OCI-LY7 (cell line): ENCODE measurements around the gene CLRN3. TPM values are rescaled to one million over a fixed set of nuclear protein-coding genes. Genes with fewer than 3 reads are reported as not detected.

ENCODE experiments used
- BruUV-seq: library from RNA; stranded (reverse); fragments of 400-500 nt; replicated peaks from 2 replicates; lab custom pipeline; 2021; lab: Mats Ljungman, UMichigan
- CTCF ChIA-PET: fragments of 300-600 bp; sonication (Branson Sonifier 250); formaldehyde crosslinking; loops from one replicate; lab custom pipeline; 2022; ENCODE audit warnings: antibody characterized with exemption; ENCODE audit not compliant: unreplicated experiment; lab: Charles Lee
- POLR2A ChIA-PET: fragments of 300-600 bp; sonication (Branson Sonifier 250); formaldehyde crosslinking; loops from one replicate; lab custom pipeline; 2022; ENCODE audit warnings: antibody characterized with exemption; lab: Charles Lee
- DNase-seq: peaks from one replicate; pipeline ENCODE4 v3.0.0-alpha.2; 2015; ENCODE audit warnings: low spot score
- H2AFZ ChIP-seq: fragments of 200-600 bp; sonication (generic), shearing (Covaris generic); 2 replicates; pipeline ENCODE4 v1.6.1; 2014; ENCODE audit warnings: mild to moderate bottlenecking, antibody characterized with exemption, low read length, moderate library complexity
- H3K27ac ChIP-seq: fragments of 200-600 bp; sonication (generic); 2 replicates; pipeline ENCODE4 v1.5.1; 2014; ENCODE audit warnings: mixed run types, low read depth, mild to moderate bottlenecking, moderate library complexity, low read length, inconsistent platforms; ENCODE audit not compliant: poor library complexity, severe bottlenecking
- H3K36me3 ChIP-seq: fragments of 200-600 bp; sonication (generic); 2 replicates; pipeline ENCODE4 v1.6.1; 2014; ENCODE audit warnings: mild to moderate bottlenecking, antibody characterized with exemption, low read length, moderate library complexity, mixed read lengths; ENCODE audit not compliant: insufficient read depth
- H3K4me1 ChIP-seq: fragments of 200-600 bp; sonication (generic); 2 replicates; pipeline ENCODE4 v1.5.1; 2014; ENCODE audit warnings: mild to moderate bottlenecking, low read length; ENCODE audit not compliant: insufficient read depth, poor library complexity, severe bottlenecking
- H3K4me2 ChIP-seq: fragments of 200-600 bp; sonication (generic); 2 replicates; pipeline ENCODE4 v1.6.1; 2014; ENCODE audit warnings: mild to moderate bottlenecking, low read length
- H3K4me3 ChIP-seq: fragments of 200-600 bp; sonication (generic); 2 replicates; pipeline ENCODE4 v1.5.1; 2014; ENCODE audit warnings: mild to moderate bottlenecking, low read depth, low read length; ENCODE audit not compliant: poor library complexity, severe bottlenecking
- H3K79me2 ChIP-seq: fragments of 200-600 bp; sonication (generic); 2 replicates; pipeline ENCODE4 v1.6.1; 2016; ENCODE audit warnings: low read depth, mild to moderate bottlenecking, low read length, moderate library complexity, mixed read lengths; ENCODE audit not compliant: insufficient read depth
- H3K9me2 ChIP-seq: fragments of 200-600 bp; sonication (generic); 2 replicates; pipeline ENCODE4 v1.6.1; 2016; ENCODE audit warnings: mild to moderate bottlenecking, low read length, mixed read lengths; ENCODE audit not compliant: insufficient read depth
- H3K9me3 ChIP-seq: fragments of 200-600 bp; sonication (generic); 2 replicates; pipeline ENCODE4 v1.6.1; 2014; ENCODE audit warnings: mild to moderate bottlenecking, mixed run types, low read length, mixed read lengths
- H4K20me1 ChIP-seq: fragments of 200-600 bp; sonication (generic); 2 replicates; pipeline ENCODE4 v1.6.1; 2014; ENCODE audit warnings: mild to moderate bottlenecking, antibody characterized with exemption, low read length, moderate library complexity, mixed read lengths; ENCODE audit not compliant: insufficient read depth
- EZH2phosphoT487 ChIP-seq: fragments of 200-600 bp; sonication (generic); IDR thresholded peaks from 2 replicates; pipeline ENCODE4 v1.6.1; 2018; ENCODE audit warnings: low read depth, borderline replicate concordance, mild to moderate bottlenecking, mixed run types, antibody characterized with exemption, low read length, moderate library complexity, mixed read lengths
- intact Hi-C: fragments of 100-400 bp; cut with micrococcal nuclease; formaldehyde crosslinking; loops from one replicate; pipeline ENCODE4 v1.10.0; 2022; ENCODE audit not compliant: unreplicated experiment
- total RNA-seq, 2 experiments: library from RNA; depleted of rRNA in 1 of 2; stranded (reverse); fragments of >200 nt in 1 of 2; shearing (Covaris generic) in 1 of 2; gene quantifications; 2 replicates each; pipeline ENCODE4 v1.2.3, GENCODE V29; 2014 to 2022
- TF ChIP-seq, protein P1 (sequence below): fragments of 200-600 bp; sonication (generic); conservative IDR thresholded peaks from 2 replicates; pipeline ENCODE4 v1.5.1; 2014; ENCODE audit warnings: mild to moderate bottlenecking, antibody characterized with exemption, low read length, moderate library complexity, mixed read lengths

Gene CLRN3
- total RNA-seq, 2 experiments from 2014 or later = not detected

- no peak for DNase-seq
- no peaks in the 10 kb centered on the region for H3K36me3 ChIP-seq
- H3K4me3 ChIP-seq = no peak overlapping the region
- intact Hi-C loops = no loop called here
- no peak overlapping the region for H2AFZ ChIP-seq
- no peak overlapping the region for H3K4me2 ChIP-seq
- POLR2A ChIA-PET = interaction anchor here (0.8 kb wide), 1 partner anchor 9 kb away, joined by 3 read pairs; no protein-coding TSS in a partner anchor
- no peaks in the 10 kb centered on the region for H4K20me1 ChIP-seq
- CTCF ChIA-PET = no interaction called here
- no peaks in the 10 kb centered on the region for H3K9me3 ChIP-seq
- H3K9me2 ChIP-seq = no peaks in the 10 kb centered on the region
- TF ChIP-seq EZH2phosphoT487 = no peak
- TF ChIP-seq, protein P1, sequence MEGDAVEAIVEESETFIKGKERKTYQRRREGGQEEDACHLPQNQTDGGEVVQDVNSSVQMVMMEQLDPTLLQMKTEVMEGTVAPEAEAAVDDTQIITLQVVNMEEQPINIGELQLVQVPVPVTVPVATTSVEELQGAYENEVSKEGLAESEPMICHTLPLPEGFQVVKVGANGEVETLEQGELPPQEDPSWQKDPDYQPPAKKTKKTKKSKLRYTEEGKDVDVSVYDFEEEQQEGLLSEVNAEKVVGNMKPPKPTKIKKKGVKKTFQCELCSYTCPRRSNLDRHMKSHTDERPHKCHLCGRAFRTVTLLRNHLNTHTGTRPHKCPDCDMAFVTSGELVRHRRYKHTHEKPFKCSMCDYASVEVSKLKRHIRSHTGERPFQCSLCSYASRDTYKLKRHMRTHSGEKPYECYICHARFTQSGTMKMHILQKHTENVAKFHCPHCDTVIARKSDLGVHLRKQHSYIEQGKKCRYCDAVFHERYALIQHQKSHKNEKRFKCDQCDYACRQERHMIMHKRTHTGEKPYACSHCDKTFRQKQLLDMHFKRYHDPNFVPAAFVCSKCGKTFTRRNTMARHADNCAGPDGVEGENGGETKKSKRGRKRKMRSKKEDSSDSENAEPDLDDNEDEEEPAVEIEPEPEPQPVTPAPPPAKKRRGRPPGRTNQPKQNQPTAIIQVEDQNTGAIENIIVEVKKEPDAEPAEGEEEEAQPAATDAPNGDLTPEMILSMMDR = no peak
- no peak overlapping the region for H3K27ac ChIP-seq
- no peaks in the 10 kb centered on the region for H3K4me1 ChIP-seq
- no TSS peak for BruUV-seq
- H3K79me2 ChIP-seq = no peaks in the 10 kb centered on the region
These were observed 29.5 kb upstream of the CLRN3 start for GRCh38 chr10:127922206-127922605.

- BruUV-seq = no TSS peak
- no peak for TF ChIP-seq EZH2phosphoT487
- TF ChIP-seq, protein P1 = no peak
- no peaks in the 10 kb centered on the region for H3K9me3 ChIP-seq
- H3K9me2 ChIP-seq = no peaks in the 10 kb centered on the region
- no peak overlapping the region for H3K4me3 ChIP-seq
- ChIA-PET CTCF (no interaction called here), POLR2A (interaction anchor here (0.8 kb wide), 1 partner anchor 9 kb away, joined by 3 read pairs; no protein-coding TSS in a partner anchor)
- no peak overlapping the region for H2AFZ ChIP-seq
- no peak for DNase-seq
- H3K79me2 ChIP-seq = no peaks in the 10 kb centered on the region
- H3K27ac ChIP-seq = no peak overlapping the region
- H3K36me3 ChIP-seq = no peaks in the 10 kb centered on the region
- H4K20me1 ChIP-seq = no peaks in the 10 kb centered on the region
- intact Hi-C loops = no loop called here
- no peak overlapping the region for H3K4me2 ChIP-seq
- no peaks in the 10 kb centered on the region for H3K4me1 ChIP-seq
These were observed 29.0 kb upstream of the CLRN3 start for GRCh38 chr10:127921753-127922145.

DNA sequence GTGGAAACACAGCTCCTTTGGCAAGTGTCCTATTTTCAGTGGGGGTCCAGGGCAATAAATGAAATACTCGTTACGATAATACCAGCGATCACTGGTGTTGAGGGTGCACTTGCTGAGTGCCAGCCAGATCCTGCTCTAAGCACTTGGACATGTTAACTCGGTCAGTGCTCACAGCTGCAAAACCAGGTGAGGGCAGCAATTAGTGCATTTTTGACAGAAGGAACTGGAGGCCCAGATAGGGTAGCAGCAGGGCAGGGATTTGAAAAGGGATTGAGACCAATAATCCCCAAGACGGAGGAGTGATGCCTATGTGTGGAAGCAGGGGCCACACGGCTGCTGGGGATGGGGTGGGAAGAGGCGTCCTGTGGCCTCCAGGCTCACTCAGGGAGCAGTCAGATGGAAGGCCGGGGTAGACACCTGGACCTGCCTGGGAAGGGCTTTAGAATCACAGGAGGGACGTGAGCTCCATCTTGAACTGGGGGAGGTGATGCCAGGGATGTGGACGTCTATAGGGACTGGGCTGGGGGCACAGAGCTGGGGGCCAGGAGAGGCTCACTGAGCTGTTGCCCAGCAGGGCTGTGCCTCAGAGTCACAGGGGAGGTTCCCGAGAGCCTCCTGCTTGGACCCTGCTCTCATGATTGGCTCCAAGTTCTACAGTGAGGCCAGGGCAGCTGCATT lies 28.5 kb upstream of the CLRN3 start:
- no peak overlapping the region for H3K4me2 ChIP-seq

More for the DNA sequence above, 28.5 kb upstream of the CLRN3 start:
- no peaks in the 10 kb centered on the region for H3K79me2 ChIP-seq
- ChIA-PET CTCF (no interaction called here), POLR2A (interaction anchor here (0.8 kb wide), 1 partner anchor 8 kb away, joined by 3 read pairs; no protein-coding TSS in a partner anchor)
- no peaks in the 10 kb centered on the region for H4K20me1 ChIP-seq
- no peak for DNase-seq
- no TSS peak for BruUV-seq
- intact Hi-C loops = no loop called here
- no peaks in the 10 kb centered on the region for H3K4me1 ChIP-seq
- H3K4me3 ChIP-seq = no peak overlapping the region
- no peaks in the 10 kb centered on the region for H3K9me3 ChIP-seq
- H2AFZ ChIP-seq = no peak overlapping the region
- TF ChIP-seq EZH2phosphoT487 = no peak
- TF ChIP-seq, protein P1 = no peak
- no peaks in the 10 kb centered on the region for H3K9me2 ChIP-seq
- H3K36me3 ChIP-seq = no peaks in the 10 kb centered on the region
- no peak overlapping the region for H3K27ac ChIP-seq
